HEK293 (cell line): Measurements from ENCODE around the gene APPBP2.

Source experiments
- CTCF ChIP-seq: fragments of 450-650 bp; formaldehyde crosslinking; IDR thresholded peaks from 2 replicates; pipeline ENCODE4 v1.5.1; 2016; ENCODE audit warnings: missing biosample characterization, missing genetic modification characterization
- ELK4 ChIP-seq: IDR thresholded peaks from 2 replicates; pipeline ENCODE4 v1.6.1; 2011; ENCODE audit warnings: mild to moderate bottlenecking, low read depth, low read length, borderline replicate concordance
- HOXD13 ChIP-seq: sonication (generic); formaldehyde crosslinking; IDR thresholded peaks from 2 replicates; pipeline ENCODE4 v1.8.0; 2022; ENCODE audit warnings: missing genetic modification reagents, borderline replicate concordance
- ZBTB26 ChIP-seq: fragments of 450-650 bp; formaldehyde crosslinking; optimal IDR thresholded peaks from 2 replicates; pipeline ENCODE3; 2016; ENCODE audit warnings: missing biosample characterization, mild to moderate bottlenecking, missing genetic modification characterization
- ZFP37 ChIP-seq: fragments of 450-650 bp; formaldehyde crosslinking; IDR thresholded peaks from 2 replicates; pipeline ENCODE4 v1.5.1; 2016; ENCODE audit warnings: missing biosample characterization, missing genetic modification characterization
- ZNF138 ChIP-seq: fragments of 450-650 bp; formaldehyde crosslinking; IDR thresholded peaks from 2 replicates; pipeline ENCODE4 v1.5.1; 2016; ENCODE audit warnings: missing biosample characterization, missing genetic modification characterization, borderline replicate concordance
- ZNF184 ChIP-seq: fragments of 450-650 bp; IDR thresholded peaks from 2 replicates; pipeline ENCODE4 v1.5.1; 2018; ENCODE audit warnings: missing biosample characterization, mild to moderate bottlenecking, missing genetic modification characterization
- ZNF544 ChIP-seq: fragments of 450-650 bp; formaldehyde crosslinking; IDR thresholded peaks from 2 replicates; pipeline ENCODE4 v1.5.0; 2017; ENCODE audit warnings: missing biosample characterization, missing genetic modification characterization
- ZNF670 ChIP-seq: fragments of 450-650 bp; formaldehyde crosslinking; IDR thresholded peaks from 2 replicates; pipeline ENCODE4 v1.5.1; 2016; ENCODE audit warnings: missing biosample characterization, missing genetic modification characterization, low read depth
- ZSCAN30 ChIP-seq: fragments of 450-650 bp; IDR thresholded peaks from 2 replicates; pipeline ENCODE4 v1.5.1; 2018; ENCODE audit warnings: missing biosample characterization, mild to moderate bottlenecking, missing genetic modification characterization, moderate library complexity

GRCh38 chr17:60495260-60495659 is 30.8 kb downstream of the APPBP2 start:
- no peak for TF ChIP-seq ELK4
- TF ChIP-seq CTCF, result no peak
- TF ChIP-seq ZNF138 (tag by site-specific recombination), result no peak
- TF ChIP-seq ZNF670 (tag by site-specific recombination), result no peak
- TF ChIP-seq ZBTB26 (tag by site-specific recombination), result no peak
- no peak for TF ChIP-seq HOXD13 (CRISPR knock-in tag)
- TF ChIP-seq ZSCAN30 (tag by site-specific recombination), result no peak
- no peak for TF ChIP-seq ZNF184
- TF ChIP-seq ZNF544, result no peak
- no peak for TF ChIP-seq ZFP37
